ENCODE results near the gene DPF1.

DPF1 gene

GRCh38 chr19:38170334-38170733 is 53.7 kb downstream of the DPF1 start:
- in situ Hi-C loops (cut with MboI; ENCODE audit: low sequenced_read_pairs): no loop called here

- in situ Hi-C loops (cut with MboI; ENCODE audit: low sequenced_read_pairs): no loop called here
Observed at GRCh38 chr19:38168637-38169036, 55.4 kb downstream of the DPF1 start.

GRCh38 chr19:38165335-38165734 is 58.7 kb downstream of the DPF1 start:
- in situ Hi-C loops (cut with MboI; ENCODE audit: low sequenced_read_pairs): no loop called here

GRCh38 chr19:38164526-38164925 is 59.5 kb downstream of the DPF1 start:
- in situ Hi-C loops (cut with MboI; ENCODE audit: low sequenced_read_pairs): no loop called here

GRCh38 chr19:38163419-38164290 is 60.4 kb downstream of the DPF1 start:
- in situ Hi-C loops (cut with MboI; ENCODE audit: low sequenced_read_pairs): no loop called here

GRCh38 chr19:38162632-38163031 is 61.4 kb downstream of the DPF1 start:
- in situ Hi-C loops (cut with MboI; ENCODE audit: low sequenced_read_pairs): no loop called here

GRCh38 chr19:38162094-38162493 is 61.9 kb downstream of the DPF1 start:
- in situ Hi-C loops (cut with MboI; ENCODE audit: low sequenced_read_pairs): no loop called here

Measured in HL-60/S4 treated with retinoic acid at 250 ng/mL for 4 days and 3 days (cell line).